ENCODE data around the gene HBD.

Gene HBD

DNA sequence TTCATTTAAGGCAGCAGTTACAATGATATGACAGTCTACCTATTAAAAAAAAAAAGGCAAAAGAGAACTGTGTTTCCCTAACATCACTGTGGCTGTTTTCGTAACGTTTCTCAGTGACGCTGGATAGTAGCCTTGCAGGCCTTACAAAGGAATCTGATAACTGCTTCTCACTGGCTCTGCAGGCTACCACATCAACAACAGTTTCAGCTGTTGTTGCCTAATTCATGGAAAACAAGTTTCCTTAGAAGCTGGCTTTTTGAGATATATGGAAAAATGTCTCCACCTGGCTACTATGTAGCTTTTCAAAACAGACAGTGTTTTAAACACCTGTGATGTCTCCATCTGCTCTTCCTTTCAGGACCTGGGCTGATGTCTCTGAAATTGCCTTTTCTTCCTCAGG lies 37.6 kb downstream of the HBD start:
- ATAC-seq: no peak
- TF ChIP-seq PPARA (CRISPR knock-in tag; IDR thresholded peaks at IDR 0.05; ENCODE audit: borderline replicate concordance) (no peak), ZFP3 (CRISPR knock-in tag; IDR thresholded peaks at IDR 0.05) (no peak), TCF4 (CRISPR knock-in tag; IDR thresholded peaks at IDR 0.05; ENCODE audit: borderline replicate concordance) (no peak), SNAI2 (CRISPR knock-in tag; IDR thresholded peaks at IDR 0.05) (no peak), ESRRG (CRISPR knock-in tag; IDR thresholded peaks at IDR 0.05) (no peak), GLIS3 (CRISPR knock-in tag; IDR thresholded peaks at IDR 0.05) (no peak), ZFP30 (CRISPR knock-in tag; IDR thresholded peaks at IDR 0.05) (no peak), ARNTL (CRISPR knock-in tag; IDR thresholded peaks at IDR 0.05; ENCODE audit: borderline replicate concordance, low read depth) (no peak), ZNF565 (CRISPR knock-in tag; conservative IDR thresholded peaks at IDR 0.05; ENCODE audit: low read depth) (no peak), ISL1 (CRISPR knock-in tag; IDR thresholded peaks at IDR 0.05) (no peak), TOX (CRISPR knock-in tag; IDR thresholded peaks at IDR 0.05; ENCODE audit: borderline replicate concordance) (no peak), ZNF8 (CRISPR knock-in tag; IDR thresholded peaks at IDR 0.05) (no peak), CSDC2 (CRISPR knock-in tag; IDR thresholded peaks at IDR 0.05) (no peak), BACH2 (CRISPR knock-in tag; IDR thresholded peaks at IDR 0.05; ENCODE audit: borderline replicate concordance) (no peak), ZNF70 (CRISPR knock-in tag; IDR thresholded peaks at IDR 0.05) (no peak), RARB (CRISPR knock-in tag; IDR thresholded peaks at IDR 0.05) (no peak)
- TF ChIP-seq, protein P1, sequence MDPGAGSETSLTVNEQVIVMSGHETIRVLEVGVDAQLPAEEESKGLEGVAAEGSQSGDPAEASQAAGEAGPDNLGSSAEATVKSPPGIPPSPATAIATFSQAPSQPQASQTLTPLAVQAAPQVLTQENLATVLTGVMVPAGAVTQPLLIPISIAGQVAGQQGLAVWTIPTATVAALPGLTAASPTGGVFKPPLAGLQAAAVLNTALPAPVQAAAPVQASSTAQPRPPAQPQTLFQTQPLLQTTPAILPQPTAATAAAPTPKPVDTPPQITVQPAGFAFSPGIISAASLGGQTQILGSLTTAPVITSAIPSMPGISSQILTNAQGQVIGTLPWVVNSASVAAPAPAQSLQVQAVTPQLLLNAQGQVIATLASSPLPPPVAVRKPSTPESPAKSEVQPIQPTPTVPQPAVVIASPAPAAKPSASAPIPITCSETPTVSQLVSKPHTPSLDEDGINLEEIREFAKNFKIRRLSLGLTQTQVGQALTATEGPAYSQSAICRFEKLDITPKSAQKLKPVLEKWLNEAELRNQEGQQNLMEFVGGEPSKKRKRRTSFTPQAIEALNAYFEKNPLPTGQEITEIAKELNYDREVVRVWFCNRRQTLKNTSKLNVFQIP (CRISPR knock-in tag; IDR thresholded peaks at IDR 0.05; ENCODE audit: borderline replicate concordance, low read depth): no peak
- TF ChIP-seq, protein P2, sequence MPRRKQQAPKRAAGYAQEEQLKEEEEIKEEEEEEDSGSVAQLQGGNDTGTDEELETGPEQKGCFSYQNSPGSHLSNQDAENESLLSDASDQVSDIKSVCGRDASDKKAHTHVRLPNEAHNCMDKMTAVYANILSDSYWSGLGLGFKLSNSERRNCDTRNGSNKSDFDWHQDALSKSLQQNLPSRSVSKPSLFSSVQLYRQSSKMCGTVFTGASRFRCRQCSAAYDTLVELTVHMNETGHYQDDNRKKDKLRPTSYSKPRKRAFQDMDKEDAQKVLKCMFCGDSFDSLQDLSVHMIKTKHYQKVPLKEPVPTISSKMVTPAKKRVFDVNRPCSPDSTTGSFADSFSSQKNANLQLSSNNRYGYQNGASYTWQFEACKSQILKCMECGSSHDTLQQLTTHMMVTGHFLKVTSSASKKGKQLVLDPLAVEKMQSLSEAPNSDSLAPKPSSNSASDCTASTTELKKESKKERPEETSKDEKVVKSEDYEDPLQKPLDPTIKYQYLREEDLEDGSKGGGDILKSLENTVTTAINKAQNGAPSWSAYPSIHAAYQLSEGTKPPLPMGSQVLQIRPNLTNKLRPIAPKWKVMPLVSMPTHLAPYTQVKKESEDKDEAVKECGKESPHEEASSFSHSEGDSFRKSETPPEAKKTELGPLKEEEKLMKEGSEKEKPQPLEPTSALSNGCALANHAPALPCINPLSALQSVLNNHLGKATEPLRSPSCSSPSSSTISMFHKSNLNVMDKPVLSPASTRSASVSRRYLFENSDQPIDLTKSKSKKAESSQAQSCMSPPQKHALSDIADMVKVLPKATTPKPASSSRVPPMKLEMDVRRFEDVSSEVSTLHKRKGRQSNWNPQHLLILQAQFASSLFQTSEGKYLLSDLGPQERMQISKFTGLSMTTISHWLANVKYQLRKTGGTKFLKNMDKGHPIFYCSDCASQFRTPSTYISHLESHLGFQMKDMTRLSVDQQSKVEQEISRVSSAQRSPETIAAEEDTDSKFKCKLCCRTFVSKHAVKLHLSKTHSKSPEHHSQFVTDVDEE (CRISPR knock-in tag; IDR thresholded peaks at IDR 0.05): no peak
- TF ChIP-seq, protein P3, sequence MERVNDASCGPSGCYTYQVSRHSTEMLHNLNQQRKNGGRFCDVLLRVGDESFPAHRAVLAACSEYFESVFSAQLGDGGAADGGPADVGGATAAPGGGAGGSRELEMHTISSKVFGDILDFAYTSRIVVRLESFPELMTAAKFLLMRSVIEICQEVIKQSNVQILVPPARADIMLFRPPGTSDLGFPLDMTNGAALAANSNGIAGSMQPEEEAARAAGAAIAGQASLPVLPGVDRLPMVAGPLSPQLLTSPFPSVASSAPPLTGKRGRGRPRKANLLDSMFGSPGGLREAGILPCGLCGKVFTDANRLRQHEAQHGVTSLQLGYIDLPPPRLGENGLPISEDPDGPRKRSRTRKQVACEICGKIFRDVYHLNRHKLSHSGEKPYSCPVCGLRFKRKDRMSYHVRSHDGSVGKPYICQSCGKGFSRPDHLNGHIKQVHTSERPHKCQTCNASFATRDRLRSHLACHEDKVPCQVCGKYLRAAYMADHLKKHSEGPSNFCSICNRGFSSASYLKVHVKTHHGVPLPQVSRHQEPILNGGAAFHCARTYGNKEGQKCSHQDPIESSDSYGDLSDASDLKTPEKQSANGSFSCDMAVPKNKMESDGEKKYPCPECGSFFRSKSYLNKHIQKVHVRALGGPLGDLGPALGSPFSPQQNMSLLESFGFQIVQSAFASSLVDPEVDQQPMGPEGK (CRISPR knock-in tag; IDR thresholded peaks at IDR 0.05; ENCODE audit: borderline replicate concordance): no peak

DNA sequence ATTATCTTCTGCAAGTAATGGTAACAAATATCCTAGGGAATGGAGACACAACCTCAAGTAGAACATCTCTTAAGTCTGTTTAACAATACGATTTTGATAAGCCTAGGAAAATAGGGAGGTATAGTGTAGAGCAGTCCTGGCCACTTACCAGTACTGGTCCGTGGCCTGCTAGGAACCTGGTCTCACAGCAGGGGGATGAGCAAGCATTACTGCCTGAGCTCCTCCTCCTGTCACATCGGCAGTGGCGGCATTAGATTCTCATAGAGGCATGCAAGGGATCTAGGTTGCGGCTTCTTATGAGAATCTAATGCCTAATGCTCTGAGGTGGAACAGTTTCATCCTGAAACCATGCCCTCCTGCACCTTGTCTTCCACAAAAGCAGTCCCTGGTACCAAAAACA lies 38.2 kb downstream of the HBD start:
- TF ChIP-seq GLIS3 (CRISPR knock-in tag; IDR thresholded peaks at IDR 0.05) (no peak), OSR1 (CRISPR knock-in tag; IDR thresholded peaks at IDR 0.05) (no peak), ZC3H10 (CRISPR knock-in tag; IDR thresholded peaks at IDR 0.05) (no peak), RARB (CRISPR knock-in tag; IDR thresholded peaks at IDR 0.05) (no peak), BACH2 (CRISPR knock-in tag; IDR thresholded peaks at IDR 0.05; ENCODE audit: borderline replicate concordance) (no peak), CSDC2 (CRISPR knock-in tag; IDR thresholded peaks at IDR 0.05) (no peak), ZFP3 (CRISPR knock-in tag; IDR thresholded peaks at IDR 0.05) (no peak), ZNF70 (CRISPR knock-in tag; IDR thresholded peaks at IDR 0.05) (no peak), ARNTL (CRISPR knock-in tag; IDR thresholded peaks at IDR 0.05; ENCODE audit: borderline replicate concordance, low read depth) (no peak), ZNF565 (CRISPR knock-in tag; conservative IDR thresholded peaks at IDR 0.05; ENCODE audit: low read depth) (no peak), SNAI2 (CRISPR knock-in tag; IDR thresholded peaks at IDR 0.05) (no peak)

DNA sequence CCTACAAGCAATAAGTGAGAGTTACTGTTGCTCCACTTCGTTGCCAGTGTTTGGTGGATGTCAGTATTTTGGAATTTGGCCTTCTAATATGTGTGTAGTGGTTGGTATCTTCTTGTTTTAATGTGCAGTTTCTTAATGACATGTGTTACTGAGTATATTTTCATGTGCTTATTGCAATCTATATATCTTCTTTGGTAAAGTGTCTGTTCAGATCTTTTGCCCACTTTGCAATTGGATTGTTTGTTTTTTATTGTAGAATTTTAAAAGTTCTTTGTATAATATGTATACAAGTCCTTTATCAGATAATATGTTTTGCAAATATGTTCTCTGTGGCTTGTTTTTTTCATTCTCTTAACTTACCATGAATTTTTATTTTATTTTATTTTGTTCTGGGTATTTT lies 41.5 kb downstream of the HBD start:
- TF ChIP-seq TOX (CRISPR knock-in tag; IDR thresholded peaks at IDR 0.05; ENCODE audit: borderline replicate concordance) (no peak), ZNF8 (CRISPR knock-in tag; IDR thresholded peaks at IDR 0.05) (no peak), PPARA (CRISPR knock-in tag; IDR thresholded peaks at IDR 0.05; ENCODE audit: borderline replicate concordance) (no peak), BACH2 (CRISPR knock-in tag; IDR thresholded peaks at IDR 0.05; ENCODE audit: borderline replicate concordance) (no peak), ZC3H10 (CRISPR knock-in tag; IDR thresholded peaks at IDR 0.05) (no peak), OSR1 (CRISPR knock-in tag; IDR thresholded peaks at IDR 0.05) (no peak), CSDC2 (CRISPR knock-in tag; IDR thresholded peaks at IDR 0.05) (no peak), GLIS3 (CRISPR knock-in tag; IDR thresholded peaks at IDR 0.05) (no peak), TCF4 (CRISPR knock-in tag; IDR thresholded peaks at IDR 0.05; ENCODE audit: borderline replicate concordance) (no peak), ZNF70 (CRISPR knock-in tag; IDR thresholded peaks at IDR 0.05) (no peak), RARB (CRISPR knock-in tag; IDR thresholded peaks at IDR 0.05) (no peak), ISL1 (CRISPR knock-in tag; IDR thresholded peaks at IDR 0.05) (no peak), SNAI2 (CRISPR knock-in tag; IDR thresholded peaks at IDR 0.05) (no peak)
- TF ChIP-seq, protein P1 (CRISPR knock-in tag; IDR thresholded peaks at IDR 0.05; ENCODE audit: borderline replicate concordance, low read depth): no peak
- TF ChIP-seq, protein P3 (CRISPR knock-in tag; IDR thresholded peaks at IDR 0.05; ENCODE audit: borderline replicate concordance): no peak
- TF ChIP-seq, protein P4, sequence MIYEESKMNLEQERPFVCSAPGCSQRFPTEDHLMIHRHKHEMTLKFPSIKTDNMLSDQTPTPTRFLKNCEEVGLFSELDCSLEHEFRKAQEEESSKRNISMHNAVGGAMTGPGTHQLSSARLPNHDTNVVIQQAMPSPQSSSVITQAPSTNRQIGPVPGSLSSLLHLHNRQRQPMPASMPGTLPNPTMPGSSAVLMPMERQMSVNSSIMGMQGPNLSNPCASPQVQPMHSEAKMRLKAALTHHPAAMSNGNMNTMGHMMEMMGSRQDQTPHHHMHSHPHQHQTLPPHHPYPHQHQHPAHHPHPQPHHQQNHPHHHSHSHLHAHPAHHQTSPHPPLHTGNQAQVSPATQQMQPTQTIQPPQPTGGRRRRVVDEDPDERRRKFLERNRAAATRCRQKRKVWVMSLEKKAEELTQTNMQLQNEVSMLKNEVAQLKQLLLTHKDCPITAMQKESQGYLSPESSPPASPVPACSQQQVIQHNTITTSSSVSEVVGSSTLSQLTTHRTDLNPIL (CRISPR knock-in tag; IDR thresholded peaks at IDR 0.05; ENCODE audit: low read depth): no peak
- TF ChIP-seq, protein P5, sequence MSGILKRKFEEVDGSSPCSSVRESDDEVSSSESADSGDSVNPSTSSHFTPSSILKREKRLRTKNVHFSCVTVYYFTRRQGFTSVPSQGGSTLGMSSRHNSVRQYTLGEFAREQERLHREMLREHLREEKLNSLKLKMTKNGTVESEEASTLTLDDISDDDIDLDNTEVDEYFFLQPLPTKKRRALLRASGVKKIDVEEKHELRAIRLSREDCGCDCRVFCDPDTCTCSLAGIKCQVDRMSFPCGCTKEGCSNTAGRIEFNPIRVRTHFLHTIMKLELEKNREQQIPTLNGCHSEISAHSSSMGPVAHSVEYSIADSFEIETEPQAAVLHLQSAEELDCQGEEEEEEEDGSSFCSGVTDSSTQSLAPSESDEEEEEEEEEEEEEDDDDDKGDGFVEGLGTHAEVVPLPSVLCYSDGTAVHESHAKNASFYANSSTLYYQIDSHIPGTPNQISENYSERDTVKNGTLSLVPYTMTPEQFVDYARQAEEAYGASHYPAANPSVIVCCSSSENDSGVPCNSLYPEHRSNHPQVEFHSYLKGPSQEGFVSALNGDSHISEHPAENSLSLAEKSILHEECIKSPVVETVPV (CRISPR knock-in tag; IDR thresholded peaks at IDR 0.05): no peak
- ATAC-seq: no peak

More for the DNA sequence above, 38.2 kb downstream of the HBD start:
- ATAC-seq: no peak

Data from SK-N-SH treated with all-trans-retinoic acid at 6 μM for 48 hours (cell line).